H1 (cell line): ENCODE results near the gene HLA-A. TPM values are rescaled to one million over a fixed set of nuclear protein-coding genes. Genes with fewer than 3 reads are reported as not detected.

Source experiments
- EP300 ChIP-seq, 2 experiments: IDR thresholded peaks; 1 replicate in 1 of 2; 2 replicates in 1 of 2; pipeline ENCODE4 v1.6.1; 2011 to 2012; ENCODE audit warnings: low read depth in 2 of 2, low read length in 2 of 2, mild to moderate bottlenecking in 2 of 2, borderline replicate concordance in 1 of 2, inconsistent platforms in 1 of 2, moderate library complexity in 1 of 2
- NANOG ChIP-seq: IDR thresholded peaks from 2 replicates; pipeline ENCODE4 v1.6.1; 2011; ENCODE audit warnings: low read length, low read depth, mild to moderate bottlenecking, inconsistent platforms; ENCODE audit not compliant: insufficient read depth, poor library complexity, severe bottlenecking
- polyA plus RNA-seq, 7 experiments: library from polyadenylated mRNA; depleted of rRNA in 3 of 7; stranded (reverse) in 5 of 7; unstranded in 2 of 7; fragments of >200 nt in 5 of 7; fragments of 200-250 nt in 2 of 7; gene quantifications; 1 replicate in 5 of 7; 2 replicates in 1 of 7; 4 replicates in 1 of 7; pipeline versions ENCODE4 v1.2.1 to v1.2.3, GENCODE V29; 2011 to 2013; ENCODE audit warnings: missing spikeins in 2 of 7, mixed read lengths in 2 of 7
- total RNA-seq: library from RNA; stranded (reverse); fragmentation: NEBNext Ultra II Directional; extraction: Animal tissue kit (Norgen Biotek cat#: 25700); gene quantifications from 2 replicates; pipeline ENCODE4 v1.2.1, GENCODE V29; 2021

HLA-A gene
- total and polyA plus RNA-seq, 2 of the 8 experiments (the other 6 are each of a cell fraction or from before 2014, with no cell fraction given) = 221 to 474 TPM

GRCh38 chr6:29945281-29945820 lies 3.0 kb downstream of the HLA-A start (continued):
- no peak for TF ChIP-seq NANOG
- no peak for TF ChIP-seq EP300 (IDR thresholded peaks at IDR 0.05; ENCODE audit: borderline replicate concordance in 1 of 2, low read depth in 2 of 2, low read length in 2 of 2)
